Measurements from ENCODE around the gene KIF18A.
A peak's percentile ranks its signal among the peaks of the same experiment; 100 is the strongest.
"Not testable (repeated sequence)": the region's sequence is repeated elsewhere in the genome, so short reads cannot be mapped to it uniquely, and the experiment has no call there.

KIF18A gene

GRCh38 chr11:28107191-28107749, 686 bp downstream of the KIF18A start:
- H3K4me3 ChIP-seq (ENCODE audit: low read depth, low read length), result peak overlapping the region; percentile 74

- peak overlapping the region; percentile 74 for H3K4me3 ChIP-seq (ENCODE audit: low read depth, low read length)
These were observed 1.5 kb downstream of the KIF18A start for GRCh38 chr11:28106353-28107043.

- H3K4me3 ChIP-seq (ENCODE audit: low read depth, low read length), result no peak overlapping the region
These were observed 2.1 kb downstream of the KIF18A start for GRCh38 chr11:28105869-28106268.

- H3K4me3 ChIP-seq (ENCODE audit: low read depth, low read length), result no peak overlapping the region
These were observed 3.0 kb downstream of the KIF18A start for GRCh38 chr11:28104984-28105383.

GRCh38 chr11:28104425-28104824, 3.5 kb downstream of the KIF18A start:
- H3K4me3 ChIP-seq (ENCODE audit: low read depth, low read length), result no peak overlapping the region

- H3K4me3 ChIP-seq (ENCODE audit: low read depth, low read length), result not testable (repeated sequence)
These were observed 5.7 kb downstream of the KIF18A start for GRCh38 chr11:28102300-28102699.

GRCh38 chr11:28100665-28101064, 7.3 kb downstream of the KIF18A start:
- no peak overlapping the region for H3K4me3 ChIP-seq (ENCODE audit: low read depth, low read length)

GRCh38 chr11:28099715-28100114, 8.2 kb downstream of the KIF18A start:
- no peak overlapping the region for H3K4me3 ChIP-seq (ENCODE audit: low read depth, low read length)

- no peak overlapping the region for H3K4me3 ChIP-seq (ENCODE audit: low read depth, low read length)
These were observed 9.7 kb downstream of the KIF18A start for GRCh38 chr11:28098257-28098656.

- no peak overlapping the region for H3K4me3 ChIP-seq (ENCODE audit: low read depth, low read length)
These were observed 15.2 kb downstream of the KIF18A start for GRCh38 chr11:28092786-28093185.

GRCh38 chr11:28090052-28090749, 17.8 kb downstream of the KIF18A start:
- no peak overlapping the region for H3K4me3 ChIP-seq (ENCODE audit: low read depth, low read length)

- no peak overlapping the region for H3K4me3 ChIP-seq (ENCODE audit: low read depth, low read length)
These were observed 18.6 kb downstream of the KIF18A start for GRCh38 chr11:28089378-28089777.

GRCh38 chr11:28087693-28088092, 20.3 kb downstream of the KIF18A start:
- H3K4me3 ChIP-seq (ENCODE audit: low read depth, low read length), result not testable (repeated sequence)

GRCh38 chr11:28087192-28087591, 20.8 kb downstream of the KIF18A start:
- not testable (repeated sequence) for H3K4me3 ChIP-seq (ENCODE audit: low read depth, low read length)

GRCh38 chr11:28086569-28086968, 21.4 kb downstream of the KIF18A start:
- no peak overlapping the region for H3K4me3 ChIP-seq (ENCODE audit: low read depth, low read length)

- H3K4me3 ChIP-seq (ENCODE audit: low read depth, low read length), result no peak overlapping the region
These were observed 24.8 kb downstream of the KIF18A start for GRCh38 chr11:28083118-28083517.

GRCh38 chr11:28077521-28077920, 30.4 kb downstream of the KIF18A start:
- H3K4me3 ChIP-seq (ENCODE audit: low read depth, low read length), result no peak overlapping the region

- H3K4me3 ChIP-seq (ENCODE audit: low read depth, low read length), result no peak overlapping the region
These were observed 35.6 kb downstream of the KIF18A start for GRCh38 chr11:28072321-28072720.

- H3K4me3 ChIP-seq (ENCODE audit: low read depth, low read length), result no peak overlapping the region
These were observed 36.7 kb downstream of the KIF18A start for GRCh38 chr11:28071305-28071704.

- no peak overlapping the region for H3K4me3 ChIP-seq (ENCODE audit: low read depth, low read length)
These were observed 49.6 kb downstream of the KIF18A start for GRCh38 chr11:28058333-28058732.

GRCh38 chr11:28054821-28055220, 53.1 kb downstream of the KIF18A start:
- no peak overlapping the region for H3K4me3 ChIP-seq (ENCODE audit: low read depth, low read length)
